Pancreas (tissue), 10 donors: ENCODE results near the gene SBNO1. TPM values are rescaled to one million over a fixed set of nuclear protein-coding genes. Genes with fewer than 3 reads are reported as not detected.
"Not testable (repeated sequence)": the region's sequence is repeated elsewhere in the genome, so short reads cannot be mapped to it uniquely, and the experiment has no call there.

Experiments used
- ATAC-seq, 4 donors: fragments of 200-7000 bp; cut with Tn5 transposase; one replicate each; pipeline versions ENCODE4 v1.8.0 to v1.9.1; 2020; ENCODE audit warnings: mild to moderate bottlenecking in 4 of 4, moderate library complexity in 4 of 4
- DNase-seq, 6 donors: peaks; one replicate each; pipeline ENCODE4 v3.0.0-alpha.2; 2020
- FAIRE-seq: peaks from 2 replicates; lab custom pipeline; 2012; peaks lifted over from hg19 to GRCh38; lab: Jason Lieb, UNC
- H3K27ac ChIP-seq, 4 donors: fragments of 200-600 bp; sonication (generic); 1 replicate in 3 of 4; 2 replicates in 1 of 4; pipeline versions ENCODE4 v1.5.0 to v1.8.0; 2020
- H3K27me3 ChIP-seq, 4 donors: fragments of 200-600 bp; one replicate each; pipeline ENCODE4 v1.8.0; 2021
- H3K36me3 ChIP-seq, 3 donors: fragments of 200-600 bp; sonication (generic) in 1 of 3; one replicate each; pipeline versions ENCODE4 v1.5.0 to v1.8.0; 2020 to 2021
- H3K4me1 ChIP-seq, 3 donors: fragments of 200-600 bp; one replicate each; pipeline ENCODE4 v1.8.0; 2021
- H3K4me3 ChIP-seq, 4 donors: fragments of 200-600 bp; sonication (generic) in 2 of 4; one replicate each; pipeline versions ENCODE4 v1.5.0 to v1.8.0; 2020 to 2021
- H3K9me3 ChIP-seq, 4 donors: fragments of 200-600 bp; one replicate each; pipeline ENCODE4 v1.8.0; 2021
- CTCF ChIP-seq, 4 donors: fragments of 200-600 bp; sonication (generic) in 3 of 4; IDR thresholded peaks; one replicate each; pipeline versions ENCODE4 v1.5.0 to v1.8.0; 2021; ENCODE audit warnings: antibody characterized with exemption in 4 of 4
- WGBS, 2 donors: extraction: QIAGEN DNeasy Blood & Tissue Kit; methylation state at CpG; one replicate each; pipeline ENCODE4 v1.1.7; 2013; 5-methylcytosine and 5-hydroxymethylcytosine counted together
- intact Hi-C, 3 donors: fragments of 100-400 bp; cut with DNase I; formaldehyde crosslinking; loops; one replicate each; pipeline versions ENCODE4 v1.11.1 to v1.14.2; 2022
- polyA plus RNA-seq, 2 donors: library from polyadenylated mRNA; stranded (reverse); fragments of 200-250 nt; gene quantifications; one replicate each; pipeline ENCODE4 v1.2.3, GENCODE V29; 2013
- total RNA-seq, 6 donors: library from RNA; stranded (reverse); fragmentation: NEBNext Ultra II Directional in 4 of 6; extraction: Animal tissue kit (Norgen Biotek cat#: 25700) in 4 of 6; gene quantifications; one replicate each; pipeline versions ENCODE4 v1.2.1 to v1.2.4, GENCODE V29; 2021 to 2023
- donor health status: healthy with polysubstance abuse.
- donor health status: DM: no; HTN: no; CAD: no; lungs with moderate emphysema.
- donor health status: DM: no; HTN: no; CAD: no.
- donor health status: control.
- donor health status: control.
- donor health status: Bipolar disorder and iron deficiency.
- donor health status: DM: yes; HTN: yes; CAD: no.
- donor health status: DM: no; HTN: no; CAD: no.
- donor health status: DM: no; HTN: no; CAD: no.
- donor health status: DM: yes; HTN: yes; CAD: no.

Gene SBNO1
- total and polyA plus RNA-seq, 8 donors = 2.6 to 16.3 (median 8.8) TPM

- Histone ChIP-seq H3K4me3 (peak overlapping the region; percentile 51 to 86 (median 82)), H3K36me3 (no peaks in the 10 kb centered on the region), H3K27ac (peak overlapping the region; percentile 48 to 76 (median 61)), H3K4me1 (peaks cover 0 to 13% (median 0%) of the 10 kb centered on the region in 3 donors), H3K9me3 (no peaks in the 10 kb centered on the region), H3K27me3 (no peaks in the 10 kb centered on the region)
- TF ChIP-seq CTCF (IDR thresholded peaks at IDR 0.05) = no peak
- 1% methylated on average over 41 of the region's 41 CpGs for WGBS, 2 donors
- ATAC-seq (peak in 2 of 4 donors; percentile 5), DNase-seq (peak in 4 of 6 donors; percentile 21 to 72 (median 58)), FAIRE-seq (no peak)
- intact Hi-C loops = no loop called here
Observed at GRCh38 chr12:123384318-123384993, 19.8 kb upstream of the SBNO1 start.

GRCh38 chr12:123382684-123383083 lies 18.0 kb upstream of the SBNO1 start:
- Histone ChIP-seq H3K27ac (no peak overlapping the region), H3K4me1 (peaks cover 0 to 7% (median 0%) of the 10 kb centered on the region in 3 donors), H3K27me3 (no peaks in the 10 kb centered on the region), H3K36me3 (no peaks in the 10 kb centered on the region), H3K4me3 (peak overlapping the region in 1 of 4 donors; percentile 86), H3K9me3 (no peaks in the 10 kb centered on the region)
- intact Hi-C loops = no loop called here
- ATAC-seq = no peak
- no peak for FAIRE-seq
- WGBS, 2 donors = 89 to 93% methylated on average over 14 of the region's 14 CpGs
- no peak for TF ChIP-seq CTCF (IDR thresholded peaks at IDR 0.05)
- no peak for DNase-seq

- no peaks in the 10 kb centered on the region for H3K36me3 ChIP-seq
- ATAC-seq = no peak
- no peaks in the 10 kb centered on the region for H3K4me1 ChIP-seq
- no peak for TF ChIP-seq CTCF (IDR thresholded peaks at IDR 0.05)
- no peaks in the 10 kb centered on the region for H3K9me3 ChIP-seq
- no peak overlapping the region for H3K27ac ChIP-seq
- H3K27me3 ChIP-seq = no peaks in the 10 kb centered on the region
- WGBS, 2 donors = 86% methylated on average over 5 of the region's 5 CpGs
- intact Hi-C loops = no loop called here
- no peak for FAIRE-seq
- H3K4me3 ChIP-seq = no peak overlapping the region
- DNase-seq = no peak
Observed at GRCh38 chr12:123379391-123379790, 14.7 kb upstream of the SBNO1 start.

GRCh38 chr12:123372415-123372814 lies 7.8 kb upstream of the SBNO1 start:
- H3K4me3 ChIP-seq, H3K36me3 ChIP-seq, H3K9me3 ChIP-seq, H3K27me3 ChIP-seq, H3K27ac ChIP-seq, H3K4me1 ChIP-seq, FAIRE-seq, DNase-seq, ATAC-seq, intact Hi-C loops: not testable (repeated sequence)
- WGBS, 2 donors = 45 to 57% methylated on average over 3 to 5 of the region's 5 CpGs

- H3K4me1 ChIP-seq, FAIRE-seq, H3K36me3 ChIP-seq, ATAC-seq, H3K27ac ChIP-seq, H3K4me3 ChIP-seq, intact Hi-C loops, H3K27me3 ChIP-seq, H3K9me3 ChIP-seq, DNase-seq: not testable (repeated sequence)
- WGBS, 2 donors = 86 to 90% methylated on average over 48 of the region's 48 CpGs
Observed at GRCh38 chr12:123371667-123372368, 7.2 kb upstream of the SBNO1 start.

- no peaks in the 10 kb centered on the region for H3K36me3 ChIP-seq
- FAIRE-seq (no peak), DNase-seq (no peak), ATAC-seq (no peak)
- no peaks in the 10 kb centered on the region for H3K9me3 ChIP-seq
- no peak for TF ChIP-seq CTCF (IDR thresholded peaks at IDR 0.05)
- H3K27ac ChIP-seq = no peak overlapping the region
- H3K4me1 ChIP-seq = peaks cover 4 to 5% (median 5%) of the 10 kb centered on the region in 3 donors
- intact Hi-C loops = no loop called here
- WGBS, 2 donors = 84 to 94% methylated on average over 5 of the region's 5 CpGs
- H3K27me3 ChIP-seq = no peaks in the 10 kb centered on the region
- no peak overlapping the region for H3K4me3 ChIP-seq
Observed at GRCh38 chr12:123369229-123369628, 4.6 kb upstream of the SBNO1 start.

GRCh38 chr12:123368431-123368830 lies 3.8 kb upstream of the SBNO1 start:
- intact Hi-C loops, H3K4me1 ChIP-seq, H3K27ac ChIP-seq, H3K4me3 ChIP-seq, H3K27me3 ChIP-seq, ATAC-seq, FAIRE-seq, H3K36me3 ChIP-seq, H3K9me3 ChIP-seq: not testable (repeated sequence)
- 84 to 92% methylated on average over 7 of the region's 7 CpGs for WGBS, 2 donors
- DNase-seq = peak in 1 of 6 donors; percentile 26
